ENCODE measurements around the gene ZNF615.

Gene ZNF615

DNA sequence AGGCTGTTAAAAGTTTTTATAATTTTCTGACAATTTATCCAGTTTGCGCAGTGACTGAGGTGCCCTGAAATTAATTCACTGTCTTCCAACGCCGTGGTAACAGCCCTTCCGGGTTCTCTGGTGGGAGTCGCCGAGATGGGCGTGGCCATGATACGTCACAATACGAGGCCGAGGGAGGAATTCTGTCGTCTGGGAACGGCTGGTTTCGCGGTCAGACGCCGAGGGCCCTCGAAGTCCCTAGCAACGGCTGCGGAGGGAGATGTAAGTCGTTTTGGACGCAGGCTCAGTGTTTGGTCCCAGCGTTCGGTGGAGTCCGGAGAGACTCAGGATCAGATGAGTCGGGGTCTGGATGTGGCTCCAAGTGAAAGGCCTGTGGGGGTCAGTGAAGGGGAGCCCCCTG is 59.0 kb downstream of the ZNF615 start:
- TF ChIP-seq, protein P1, sequence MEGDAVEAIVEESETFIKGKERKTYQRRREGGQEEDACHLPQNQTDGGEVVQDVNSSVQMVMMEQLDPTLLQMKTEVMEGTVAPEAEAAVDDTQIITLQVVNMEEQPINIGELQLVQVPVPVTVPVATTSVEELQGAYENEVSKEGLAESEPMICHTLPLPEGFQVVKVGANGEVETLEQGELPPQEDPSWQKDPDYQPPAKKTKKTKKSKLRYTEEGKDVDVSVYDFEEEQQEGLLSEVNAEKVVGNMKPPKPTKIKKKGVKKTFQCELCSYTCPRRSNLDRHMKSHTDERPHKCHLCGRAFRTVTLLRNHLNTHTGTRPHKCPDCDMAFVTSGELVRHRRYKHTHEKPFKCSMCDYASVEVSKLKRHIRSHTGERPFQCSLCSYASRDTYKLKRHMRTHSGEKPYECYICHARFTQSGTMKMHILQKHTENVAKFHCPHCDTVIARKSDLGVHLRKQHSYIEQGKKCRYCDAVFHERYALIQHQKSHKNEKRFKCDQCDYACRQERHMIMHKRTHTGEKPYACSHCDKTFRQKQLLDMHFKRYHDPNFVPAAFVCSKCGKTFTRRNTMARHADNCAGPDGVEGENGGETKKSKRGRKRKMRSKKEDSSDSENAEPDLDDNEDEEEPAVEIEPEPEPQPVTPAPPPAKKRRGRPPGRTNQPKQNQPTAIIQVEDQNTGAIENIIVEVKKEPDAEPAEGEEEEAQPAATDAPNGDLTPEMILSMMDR (conservative IDR thresholded peaks at IDR 0.05; ENCODE audit: control insufficient read depth, insufficient read depth, low read depth, low read length) = no peak
- peak overlapping the region; percentile 35 for H3K4me3 ChIP-seq (ENCODE audit: control insufficient read depth, low read depth, low read length)
- peak; percentile 32 for DNase-seq (ENCODE audit: low read depth)

DNA sequence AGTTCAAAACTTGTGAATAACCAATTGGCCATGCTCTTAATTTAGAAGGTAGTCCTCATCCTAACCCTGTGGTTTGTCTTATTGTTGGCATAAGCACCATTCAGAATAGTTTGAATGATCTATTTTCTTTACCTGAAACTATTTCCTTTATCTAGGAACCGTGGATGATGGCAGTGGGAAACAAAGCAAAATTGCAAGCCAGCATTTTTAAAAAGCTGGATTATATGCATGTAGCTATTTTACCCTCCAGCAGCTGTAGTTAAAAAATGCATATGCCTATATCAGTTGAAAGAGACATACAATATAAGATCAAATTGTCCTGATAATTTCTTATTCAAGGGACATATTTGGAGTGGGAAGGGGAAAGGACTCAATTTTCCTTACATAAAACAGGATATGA is 61.4 kb downstream of the ZNF615 start:
- TF ChIP-seq, protein P1 (conservative IDR thresholded peaks at IDR 0.05; ENCODE audit: control insufficient read depth, insufficient read depth, low read depth, low read length) = no peak
- H3K4me3 ChIP-seq (ENCODE audit: control insufficient read depth, low read depth, low read length) = no peak overlapping the region
- no peak for DNase-seq (ENCODE audit: low read depth)

DNA sequence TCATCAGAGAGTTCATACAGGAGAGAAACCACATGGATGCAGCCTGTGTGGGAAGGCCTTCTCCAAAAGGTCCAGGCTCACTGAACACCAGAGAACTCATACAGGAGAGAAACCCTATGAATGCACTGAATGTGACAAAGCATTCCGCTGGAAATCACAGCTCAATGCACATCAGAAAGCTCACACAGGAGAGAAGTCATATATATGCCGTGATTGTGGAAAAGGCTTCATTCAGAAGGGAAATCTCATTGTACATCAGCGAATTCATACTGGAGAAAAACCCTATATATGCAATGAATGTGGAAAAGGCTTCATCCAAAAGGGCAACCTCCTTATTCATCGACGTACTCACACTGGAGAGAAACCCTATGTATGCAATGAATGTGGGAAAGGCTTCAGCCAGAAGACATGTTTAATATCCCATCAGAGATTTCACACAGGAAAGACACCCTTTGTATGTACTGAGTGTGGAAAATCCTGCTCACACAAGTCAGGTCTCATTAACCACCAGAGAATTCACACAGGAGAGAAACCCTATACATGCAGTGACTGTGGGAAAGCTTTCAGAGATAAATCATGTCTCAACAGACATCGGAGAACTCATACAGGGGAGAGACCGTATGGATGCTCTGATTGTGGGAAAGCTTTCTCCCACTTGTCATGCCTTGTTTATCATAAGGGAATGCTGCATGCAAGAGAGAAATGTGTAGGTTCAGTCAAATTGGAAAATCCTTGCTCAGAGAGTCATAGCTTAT is 63.0 kb downstream of the ZNF615 start:
- TF ChIP-seq, protein P1 (conservative IDR thresholded peaks at IDR 0.05; ENCODE audit: control insufficient read depth, insufficient read depth, low read depth, low read length) = no peak
- H3K4me3 ChIP-seq (ENCODE audit: control insufficient read depth, low read depth, low read length) = no peak overlapping the region
- DNase-seq (ENCODE audit: low read depth) = peak; percentile 16
